Endothelial cell of hepatic sinusoid (primary cell): ENCODE results near the gene SLC6A8.
"Not testable (repeated sequence)": the region's sequence is repeated elsewhere in the genome, so short reads cannot be mapped to it uniquely, and the experiment has no call there.

Experiments used
- in situ Hi-C: cut with HindIII; loops from 2 replicates; pipeline ENCODE4 v1.10.0; 2017; ENCODE audit warnings: low sequenced_read_pairs

Gene SLC6A8

GRCh38 chrX:153691032-153691827 lies 3.5 kb downstream of the SLC6A8 start:
- in situ Hi-C loops = not testable (repeated sequence)

- in situ Hi-C loops = no loop called here
Observed at GRCh38 chrX:153692003-153692402, 4.3 kb downstream of the SLC6A8 start.

- in situ Hi-C loops = no loop called here
Observed at GRCh38 chrX:153692611-153693156, 5.0 kb downstream of the SLC6A8 start.

GRCh38 chrX:153693216-153694086 lies 5.7 kb downstream of the SLC6A8 start:
- in situ Hi-C loops = no loop called here

GRCh38 chrX:153694256-153694655 lies 6.5 kb downstream of the SLC6A8 start:
- in situ Hi-C loops = not testable (repeated sequence)

- in situ Hi-C loops = no loop called here
Observed at GRCh38 chrX:153694687-153695270, 7.1 kb downstream of the SLC6A8 start.

GRCh38 chrX:153696100-153696499 lies 8.4 kb downstream of the SLC6A8 start:
- in situ Hi-C loops = no loop called here

- in situ Hi-C loops = not testable (repeated sequence)
Observed at GRCh38 chrX:153696538-153696937, 8.8 kb downstream of the SLC6A8 start.

- in situ Hi-C loops = not testable (repeated sequence)
Observed at GRCh38 chrX:153696986-153697722, 9.4 kb downstream of the SLC6A8 start.

GRCh38 chrX:153697924-153698865 lies 10.5 kb downstream of the SLC6A8 start:
- in situ Hi-C loops = no loop called here

- in situ Hi-C loops = not testable (repeated sequence)
Observed at GRCh38 chrX:153699210-153699783, 11.6 kb downstream of the SLC6A8 start.

- in situ Hi-C loops = not testable (repeated sequence)
Observed at GRCh38 chrX:153699784-153700371, 12.2 kb downstream of the SLC6A8 start.

GRCh38 chrX:153700376-153700945 lies 12.7 kb downstream of the SLC6A8 start:
- in situ Hi-C loops = no loop called here

GRCh38 chrX:153700967-153701366 lies 13.2 kb downstream of the SLC6A8 start:
- in situ Hi-C loops = no loop called here

GRCh38 chrX:153701706-153702105 lies 14.0 kb downstream of the SLC6A8 start:
- in situ Hi-C loops = no loop called here

- in situ Hi-C loops = no loop called here
Observed at GRCh38 chrX:153702336-153703035, 14.8 kb downstream of the SLC6A8 start.

GRCh38 chrX:153703036-153703370 lies 15.3 kb downstream of the SLC6A8 start:
- in situ Hi-C loops = no loop called here

- in situ Hi-C loops = no loop called here
Observed at GRCh38 chrX:153704021-153704526, 16.3 kb downstream of the SLC6A8 start.
